T-helper 1 cell treated with Interleukin-12 subunit alpha and Interleukin-12 subunit beta and Interleukin-4 antibody, amounts not matched to agents 30 ng/mL and 1 ng/mL, for 36 hours (primary cell): ENCODE measurements around the gene ATAD3C. TPM values are rescaled to one million over a fixed set of nuclear protein-coding genes. Genes with fewer than 3 reads are reported as not detected.
"Not testable (repeated sequence)": the region's sequence is repeated elsewhere in the genome, so short reads cannot be mapped to it uniquely, and the experiment has no call there.

Experiments
- intact Hi-C: fragments of 100-400 bp; cut with micrococcal nuclease; formaldehyde crosslinking; loops from one replicate; pipeline ENCODE4 v1.15.1; 2024
- total RNA-seq: library from RNA; stranded (reverse); gene quantifications from 2 replicates; pipeline ENCODE4 v1.2.3, GENCODE V29; 2022

The ATAD3C gene, protein sequence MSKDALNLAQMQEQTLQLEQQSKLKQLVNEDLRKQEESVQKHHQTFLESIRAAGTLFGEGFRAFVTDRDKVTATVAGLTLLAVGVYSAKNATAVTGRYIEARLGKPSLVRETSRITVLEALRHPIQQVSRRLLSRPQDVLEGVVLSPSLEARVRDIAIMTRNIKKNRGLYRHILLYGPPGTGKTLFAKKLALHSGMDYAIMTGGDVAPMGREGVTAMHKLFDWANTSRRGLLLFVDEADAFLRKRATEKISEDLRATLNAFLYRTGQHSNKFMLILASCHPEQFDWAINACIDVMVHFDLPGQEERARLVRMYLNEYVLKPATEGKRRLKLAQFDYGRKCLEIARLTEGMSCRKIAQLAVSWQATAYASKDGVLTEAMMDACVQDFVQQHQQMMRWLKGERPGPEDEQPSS
- 0.56 and 1.5 TPM in 2 replicates for total RNA-seq

DNA sequence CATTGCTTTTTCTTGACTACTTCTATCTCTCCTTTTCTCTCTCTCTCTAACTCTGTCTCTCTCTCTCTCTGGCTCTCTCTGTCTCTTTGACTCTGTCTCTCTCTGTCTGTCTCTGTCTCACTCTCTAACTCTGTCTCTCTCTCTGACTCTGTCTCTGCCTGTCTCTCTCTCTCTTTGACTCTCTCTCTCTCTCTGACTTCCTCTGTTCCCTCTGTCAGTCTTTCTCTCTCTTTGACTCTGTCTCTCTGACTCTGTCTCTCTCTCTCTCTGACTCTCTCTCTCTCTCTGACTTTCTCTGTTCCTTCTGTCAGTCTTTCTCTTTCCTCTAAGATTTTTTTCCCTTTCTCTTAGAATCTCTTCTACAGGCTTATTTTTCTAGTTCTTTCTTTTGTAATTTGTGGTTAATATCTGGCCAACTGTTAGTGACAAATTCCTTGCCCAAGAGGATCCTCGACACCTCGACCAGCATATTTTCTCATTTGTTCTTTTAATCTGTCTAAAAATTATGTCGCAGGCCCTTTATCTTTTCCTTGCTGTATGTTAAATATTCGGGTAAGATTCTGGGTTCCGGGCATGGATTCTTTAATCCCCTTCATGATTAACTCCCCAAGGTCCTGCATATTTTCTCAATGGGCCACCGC lies at the start of gene ATAD3C:
Gene ATAD3C, plus strand, starts transcription at position 591 of the 641 bp plus-strand sequence. CDS start 995 bp downstream, outside the sequence.
- intact Hi-C loops, result no loop called here

DNA sequence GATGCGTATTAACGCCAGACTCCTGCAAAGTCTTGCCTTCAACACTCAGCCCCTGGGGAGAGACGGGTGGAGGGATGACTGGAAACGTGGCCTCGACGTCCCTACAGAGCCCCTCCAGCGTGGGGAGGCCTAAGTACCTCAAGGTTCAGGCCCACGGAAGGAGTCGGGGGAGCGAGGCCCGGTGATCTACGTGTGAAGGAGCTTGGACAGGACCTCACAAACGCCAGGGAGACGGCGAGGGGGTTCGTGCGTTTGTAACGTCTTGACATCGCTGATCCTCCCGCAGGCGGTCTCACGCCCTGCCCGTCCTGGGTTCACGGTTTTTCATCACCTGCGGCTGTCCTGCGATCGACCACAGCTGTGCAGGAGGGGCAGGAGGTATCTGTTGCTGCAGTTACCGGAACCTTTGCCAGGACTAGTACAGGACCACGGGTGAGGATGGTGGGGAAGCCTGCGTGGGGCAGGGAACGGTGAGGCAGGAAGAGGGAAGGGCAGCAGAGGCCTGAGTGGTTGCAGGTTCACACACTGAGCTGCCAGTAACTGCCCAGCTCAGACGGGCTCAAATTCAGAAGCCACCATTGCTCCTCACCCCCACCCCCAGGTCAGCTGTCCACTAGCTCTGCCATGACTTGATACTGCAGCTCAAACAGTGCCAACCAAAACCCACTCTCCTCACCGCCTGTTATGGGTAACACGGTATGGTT lies 49.5 kb upstream of the ATAD3C start:
- intact Hi-C loops, result loop anchor here (1.0 to 10.0 kb wide), 11 partner anchors 7 to 325 kb away; partner anchors contain the start of genes ATAD3A, ATAD3B, AURKAIP1 and C1orf159

DNA sequence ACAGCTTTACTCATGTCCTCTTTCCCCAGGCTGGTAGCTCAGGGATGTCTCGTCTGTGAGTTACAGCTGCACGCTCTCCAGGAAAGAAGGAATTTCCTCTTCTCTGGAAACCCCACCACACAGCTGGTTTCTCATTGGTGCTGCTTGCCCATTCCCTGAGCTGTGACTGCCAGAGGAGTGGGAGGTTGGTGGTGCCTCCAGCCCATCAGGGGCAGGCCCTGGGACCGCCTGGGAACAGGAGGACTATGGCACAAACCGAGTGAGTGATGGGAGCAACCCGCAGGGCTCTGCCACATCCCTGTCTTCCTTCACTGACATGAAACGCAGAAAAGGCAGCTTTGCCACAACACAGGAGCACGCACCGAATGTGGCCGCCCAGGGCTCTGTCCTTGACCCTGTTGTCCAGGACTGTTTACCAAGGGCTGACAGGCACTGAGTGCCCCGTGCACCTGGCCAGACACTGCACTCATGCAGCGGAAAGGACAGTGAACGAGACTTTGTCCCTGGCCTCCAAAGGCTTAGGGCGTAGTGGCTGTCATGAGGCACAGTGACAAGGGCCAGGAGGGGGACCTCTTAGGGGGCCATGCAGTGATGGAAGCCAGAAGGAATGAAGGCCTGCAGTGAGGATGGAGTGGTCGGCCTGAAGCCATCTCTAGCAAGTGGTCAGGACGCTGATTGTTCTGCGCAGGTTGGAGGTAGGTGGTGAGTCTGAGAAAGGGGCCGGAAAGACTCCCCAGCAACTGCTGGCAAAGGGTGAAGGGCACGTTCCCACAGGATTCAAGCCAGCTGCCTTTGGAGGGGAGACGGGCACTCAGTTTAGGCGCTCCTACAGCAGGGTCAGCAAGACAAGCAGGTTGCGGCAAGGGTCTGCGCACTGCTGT lies 48.7 kb upstream of the ATAD3C start:
- intact Hi-C loops, result loop anchor here (10.0 kb wide), 1 partner anchor 324 kb away; the partner anchor contains the start of gene CDK11A

DNA sequence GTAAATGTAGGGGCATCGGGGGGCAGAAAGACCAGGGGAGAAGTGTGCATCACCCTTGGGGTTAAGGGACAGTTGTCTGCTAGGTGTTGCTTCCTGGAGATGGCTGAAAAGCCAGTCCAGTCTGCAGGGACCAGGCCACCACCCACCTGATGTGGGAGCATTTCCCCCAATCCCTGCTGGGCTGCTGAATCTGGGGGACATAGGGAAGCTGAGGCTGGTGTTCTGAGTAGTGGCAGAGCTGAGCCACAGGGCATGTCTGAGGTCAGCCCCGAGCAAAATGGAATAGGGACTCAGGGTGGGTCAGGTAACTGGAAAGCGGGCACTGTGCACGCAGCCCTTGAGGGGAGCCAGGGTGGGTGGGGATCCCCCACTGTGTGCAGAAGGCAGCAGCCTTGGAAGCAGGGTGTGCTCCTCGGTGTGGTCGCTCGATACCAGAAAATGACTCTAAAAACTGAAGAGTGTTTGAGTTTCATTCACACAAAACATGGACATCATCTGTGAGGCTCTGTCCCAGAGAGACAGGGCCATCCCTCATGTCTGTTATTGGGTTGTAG lies 48.0 kb upstream of the ATAD3C start:
- intact Hi-C loops, result loop anchor here (10.0 kb wide), 1 partner anchor 323 kb away; the partner anchor contains the start of gene CDK11A

DNA sequence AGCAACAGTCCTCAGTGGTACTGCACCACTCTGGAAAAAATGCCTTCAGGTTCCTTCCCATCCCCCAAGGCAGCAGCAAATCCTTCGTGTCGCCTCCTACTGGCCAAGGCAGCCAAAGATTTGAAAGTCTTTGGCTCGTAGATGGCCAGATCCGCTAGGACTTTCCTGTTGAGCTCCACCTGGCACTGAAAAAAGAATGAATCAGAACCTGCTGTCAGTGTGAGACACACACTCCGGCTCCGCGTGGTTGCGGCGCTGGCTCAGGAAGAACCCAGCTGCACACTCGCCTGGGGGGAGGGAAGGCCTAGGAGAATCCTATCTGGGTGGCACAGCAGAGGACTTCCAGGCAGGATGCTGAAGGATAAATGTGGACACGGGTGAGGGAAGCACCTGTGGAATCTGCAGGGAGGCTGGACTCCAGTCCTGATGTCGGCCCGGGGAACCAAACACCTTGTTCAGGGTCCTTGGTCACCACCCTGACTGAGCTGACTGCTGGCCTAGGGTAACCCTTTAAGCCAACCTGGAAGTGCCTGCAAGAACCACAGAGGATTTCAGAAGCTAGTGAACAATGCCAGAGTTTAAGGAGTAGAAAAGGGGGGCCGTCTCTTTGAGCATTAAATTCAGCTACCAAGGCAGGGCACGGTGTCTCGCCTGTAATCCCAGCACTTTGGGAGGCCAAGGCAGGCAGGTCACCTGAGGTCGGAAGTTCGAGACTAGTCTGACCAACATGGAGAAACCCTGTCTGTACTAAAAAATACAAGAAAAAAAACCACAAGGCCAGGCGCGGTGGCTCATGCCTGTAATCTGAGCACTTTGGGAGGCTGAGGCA lies 47.2 kb upstream of the ATAD3C start:
- intact Hi-C loops, result loop anchor here (10.0 kb wide), 1 partner anchor 323 kb away; the partner anchor contains the start of gene CDK11A

DNA sequence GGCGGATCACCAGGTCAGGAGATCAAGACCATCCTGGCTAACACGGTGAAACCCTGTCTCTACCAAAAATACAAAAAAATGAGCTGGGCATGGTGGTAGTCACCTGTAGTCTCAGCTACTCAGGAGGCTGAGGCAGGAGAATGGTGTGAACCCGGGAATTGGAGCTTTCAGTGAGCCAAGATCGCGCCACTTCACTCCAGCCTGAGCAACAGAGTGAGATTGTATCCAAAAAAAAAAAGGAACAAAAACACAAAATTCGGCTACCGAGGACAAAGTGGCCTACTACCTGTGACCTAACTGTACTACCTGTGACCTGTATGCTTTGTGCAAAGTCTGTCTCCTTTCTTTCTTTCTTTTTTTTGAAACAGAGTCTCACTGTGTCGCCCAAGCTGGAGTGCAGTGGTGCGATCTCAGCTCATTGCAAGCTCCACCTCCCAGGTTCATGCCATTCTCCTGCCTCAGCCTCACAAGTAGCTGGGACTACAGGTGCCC lies 46.5 kb upstream of the ATAD3C start:
- intact Hi-C loops, result loop anchor here (10.0 kb wide), 1 partner anchor 322 kb away; the partner anchor contains the start of gene CDK11A

DNA sequence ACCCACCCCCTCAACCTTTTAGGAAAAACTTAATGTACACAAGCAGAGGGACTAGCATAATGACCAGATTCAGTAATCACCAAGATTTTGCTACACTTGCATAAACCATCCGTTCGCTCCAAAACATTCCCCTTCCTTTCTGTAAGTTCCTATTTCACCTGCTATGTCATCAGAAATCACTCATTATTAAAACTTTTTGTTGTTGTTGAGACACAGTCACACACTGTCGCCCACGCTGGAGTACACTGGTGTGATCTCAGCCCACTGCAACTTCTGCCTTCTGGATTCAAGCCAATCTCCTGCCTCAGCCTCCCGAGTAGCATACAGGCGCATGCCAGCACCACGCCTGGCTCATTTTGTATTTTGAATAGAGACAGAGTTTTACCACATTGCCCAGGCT lies 45.8 kb upstream of the ATAD3C start:
- intact Hi-C loops, result loop anchor here (10.0 kb wide), 1 partner anchor 321 kb away; the partner anchor contains the start of gene CDK11A

DNA sequence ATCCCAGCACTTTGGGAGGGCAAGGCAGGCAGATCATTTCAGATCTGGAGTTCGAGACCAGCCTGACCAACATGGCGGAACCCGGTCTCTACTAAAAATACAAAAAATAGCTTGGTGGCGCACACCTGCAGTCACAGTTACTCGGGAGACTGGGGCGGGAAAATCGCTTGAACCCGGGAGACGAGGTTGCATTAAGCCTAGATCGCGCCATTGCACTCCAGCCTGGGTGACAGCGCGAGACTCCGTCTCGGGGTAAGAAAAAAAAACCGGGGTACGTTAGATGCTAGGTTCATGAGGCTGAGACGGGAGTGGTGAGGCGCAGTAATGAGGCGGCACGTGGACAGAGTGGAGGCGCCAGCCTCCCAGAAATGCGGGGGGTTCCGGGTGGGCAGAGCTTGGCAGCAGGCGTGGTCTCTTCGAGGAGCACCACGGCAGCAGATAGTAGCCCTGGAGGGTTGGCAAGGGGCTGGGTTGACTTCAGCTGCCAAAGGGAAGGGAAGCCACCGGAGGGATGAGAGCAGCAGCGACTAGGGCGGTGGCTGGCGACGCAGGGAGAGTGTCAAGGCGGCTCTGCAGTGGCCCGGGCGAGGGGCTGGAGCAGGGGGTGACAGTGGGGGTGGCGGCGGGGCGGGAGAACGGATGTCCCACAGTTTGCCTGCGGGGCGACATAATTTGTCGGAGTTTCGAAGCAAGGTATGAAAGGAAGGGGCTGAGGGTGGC lies 43.2 kb upstream of the ATAD3C start:
- intact Hi-C loops, result loop anchor here (10.0 kb wide), 1 partner anchor 319 kb away; the partner anchor contains the start of gene CDK11A

DNA sequence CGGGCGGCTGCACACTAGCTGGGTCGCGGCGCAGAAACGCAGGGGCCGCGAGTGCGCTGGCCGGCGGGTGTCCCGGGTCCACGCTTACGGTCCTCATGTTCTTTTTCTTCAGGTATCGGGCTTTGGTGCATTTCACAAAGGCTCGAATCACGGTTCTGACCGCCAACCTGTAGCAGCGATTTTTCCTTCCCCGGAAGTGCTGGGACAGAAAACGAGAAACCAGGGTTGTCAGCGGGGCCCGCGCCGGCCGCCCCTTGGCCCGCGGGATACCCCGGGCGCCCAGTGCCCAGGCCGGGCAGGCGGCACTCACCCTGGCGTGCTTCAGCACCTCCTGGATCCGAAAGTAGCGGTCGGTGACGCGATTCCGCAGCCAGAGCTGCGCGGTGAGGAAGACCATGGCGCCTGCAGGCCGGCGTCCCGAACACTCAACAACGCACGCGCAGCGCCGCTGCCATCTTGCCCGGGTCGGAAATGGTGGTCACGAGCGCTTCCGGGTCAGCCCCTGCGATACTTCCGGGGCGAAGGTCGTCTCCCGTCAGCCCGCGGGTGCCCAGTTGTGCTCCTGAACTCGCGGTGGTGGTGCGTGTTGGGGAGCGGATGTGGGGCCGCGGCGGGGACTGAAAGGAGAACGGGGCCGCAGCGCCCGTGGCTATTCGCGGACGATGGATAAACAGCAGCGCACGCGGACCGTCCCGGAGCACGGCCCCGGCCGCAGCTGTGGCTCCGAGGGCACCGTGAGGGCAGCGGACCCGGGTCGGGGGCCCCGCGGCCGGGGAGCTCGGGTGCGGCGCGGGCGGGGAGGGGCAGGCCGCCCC lies 42.5 kb upstream of the ATAD3C start, which contains the start of gene MRPL20:
Gene MRPL20, minus strand, starts transcription at position 473 of the 815 bp plus-strand sequence. Its CDS starts 76 bp downstream, at position 397.
- intact Hi-C loops, result loop anchor here (1.0 to 10.0 kb wide), 6 partner anchors 8 to 318 kb away; partner anchors contain the start of genes ATAD3B, AURKAIP1, CCNL2 and CDK11A

DNA sequence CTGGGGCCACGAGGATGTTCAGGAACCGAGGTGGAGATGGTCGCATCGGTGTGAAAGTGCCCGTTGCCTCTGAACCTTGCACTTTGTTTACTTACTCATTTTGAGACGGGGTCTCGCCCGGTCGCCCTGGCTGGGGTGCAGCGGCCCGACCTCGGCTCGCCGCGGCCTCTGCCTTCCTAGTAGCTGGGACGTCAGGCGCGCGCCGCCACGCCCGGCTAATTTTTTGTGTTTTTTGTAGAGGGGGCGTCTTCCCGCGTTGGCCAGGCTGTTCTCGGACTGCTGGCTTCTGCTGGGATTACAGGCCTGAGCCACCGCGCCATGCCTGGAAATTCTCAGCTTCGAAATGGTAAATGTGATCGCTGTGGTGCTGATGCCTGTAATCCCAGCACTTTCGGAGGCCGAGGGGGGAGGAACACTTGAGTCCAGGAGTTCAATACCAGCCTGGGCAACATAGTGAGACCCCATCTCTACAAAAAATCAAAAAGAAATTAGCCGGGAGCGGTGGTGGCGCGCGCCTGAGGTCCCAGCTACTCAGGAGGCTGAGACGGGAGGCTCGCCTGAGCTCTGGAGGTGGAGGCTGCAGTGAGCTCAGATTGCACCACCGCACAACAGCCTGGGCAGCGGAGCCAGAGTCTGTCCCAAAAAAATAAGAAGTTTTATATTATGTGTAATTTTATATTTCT lies 41.7 kb upstream of the ATAD3C start:
- intact Hi-C loops, result loop anchor here (1.0 to 10.0 kb wide), 6 partner anchors 8 to 317 kb away; partner anchors contain the start of genes ATAD3B, AURKAIP1, CCNL2 and CDK11A

DNA sequence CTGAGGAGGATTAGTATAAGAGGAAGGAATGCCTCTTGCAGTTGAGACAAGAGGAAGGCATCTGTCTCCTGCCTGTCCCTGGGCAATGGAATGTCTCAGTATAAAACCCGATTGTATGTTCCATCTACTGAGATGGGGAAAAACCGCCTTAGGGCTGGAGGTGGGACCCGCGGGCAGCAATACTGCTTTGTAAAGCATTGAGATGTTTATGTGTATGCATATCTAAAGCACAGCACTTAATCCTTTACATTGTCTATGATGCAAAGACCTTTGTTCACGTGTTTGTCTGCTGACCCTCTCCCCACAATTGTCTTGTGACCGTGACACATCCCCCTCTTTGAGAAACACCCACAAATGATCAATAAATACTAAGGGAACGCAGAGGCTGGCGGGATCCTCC lies 39.3 kb upstream of the ATAD3C start:
- intact Hi-C loops, result not testable (repeated sequence)

DNA sequence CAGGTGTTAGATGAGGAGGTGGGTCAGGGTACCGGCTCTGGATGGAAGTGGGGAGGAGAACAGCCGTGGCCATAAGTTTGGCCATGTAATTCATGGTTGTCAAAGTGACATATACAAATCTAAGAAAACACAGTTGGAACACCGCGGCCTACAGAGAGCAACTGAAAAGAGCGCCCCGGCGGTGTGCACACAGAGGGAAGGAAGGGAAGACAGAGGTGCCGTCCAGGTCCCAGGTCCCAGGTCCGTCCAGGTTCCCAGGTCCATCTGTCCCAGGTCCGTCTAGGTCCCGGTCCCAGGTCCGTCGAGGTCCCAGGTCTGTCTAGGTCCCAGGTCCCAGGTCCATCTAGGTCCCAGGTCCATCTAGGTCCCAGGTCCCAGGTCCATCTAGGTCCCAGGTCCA lies 37.9 kb upstream of the ATAD3C start:
- intact Hi-C loops, result no loop called here

DNA sequence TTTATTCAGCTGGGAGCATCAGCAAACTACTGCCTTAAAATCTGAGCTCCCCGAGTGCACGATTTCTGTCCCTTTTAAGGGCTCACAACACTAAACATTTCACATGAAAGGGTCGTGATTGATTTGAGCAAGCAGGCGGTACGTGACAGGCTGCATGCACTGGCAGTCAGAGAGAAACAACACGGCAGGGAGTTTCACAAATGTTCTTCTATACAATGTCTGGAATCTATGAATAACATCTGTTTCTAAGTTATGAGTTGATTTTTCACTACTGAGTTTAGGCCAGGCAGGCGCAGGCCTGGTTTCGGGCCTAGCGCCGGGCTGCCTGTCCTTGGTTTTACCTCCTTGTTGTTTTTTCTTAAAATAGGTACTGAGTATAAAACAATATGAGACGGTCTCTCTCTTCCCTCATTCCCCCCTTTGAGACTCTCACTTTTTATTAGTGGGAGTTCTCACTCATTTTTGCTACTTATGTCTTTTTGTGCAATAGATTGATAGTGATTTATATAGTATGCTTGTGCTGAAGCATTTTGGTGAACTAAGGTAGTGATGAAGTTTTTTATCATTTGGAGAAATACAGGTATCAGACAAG lies 37.1 kb upstream of the ATAD3C start:
- intact Hi-C loops, result not testable (repeated sequence)

DNA sequence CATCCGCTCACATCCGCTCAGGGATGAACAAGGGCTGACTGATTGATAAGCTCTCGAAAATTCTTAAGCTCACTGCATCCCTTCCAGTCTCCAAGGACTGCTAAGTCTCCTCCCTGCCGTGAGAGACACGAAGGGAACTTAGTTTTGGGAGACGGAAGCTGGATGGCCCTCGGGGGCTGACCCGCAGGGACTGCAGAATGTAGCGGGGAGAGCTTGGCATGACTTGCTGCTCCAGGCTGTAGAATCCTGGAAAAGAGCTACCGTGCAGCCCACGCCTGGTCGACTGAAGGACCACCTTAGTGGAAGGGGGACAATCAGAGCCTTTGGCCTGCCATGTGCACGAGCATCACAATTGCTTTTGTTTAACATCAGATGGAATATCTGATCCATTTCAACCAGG lies 33.7 kb upstream of the ATAD3C start:
- intact Hi-C loops, result no loop called here

DNA sequence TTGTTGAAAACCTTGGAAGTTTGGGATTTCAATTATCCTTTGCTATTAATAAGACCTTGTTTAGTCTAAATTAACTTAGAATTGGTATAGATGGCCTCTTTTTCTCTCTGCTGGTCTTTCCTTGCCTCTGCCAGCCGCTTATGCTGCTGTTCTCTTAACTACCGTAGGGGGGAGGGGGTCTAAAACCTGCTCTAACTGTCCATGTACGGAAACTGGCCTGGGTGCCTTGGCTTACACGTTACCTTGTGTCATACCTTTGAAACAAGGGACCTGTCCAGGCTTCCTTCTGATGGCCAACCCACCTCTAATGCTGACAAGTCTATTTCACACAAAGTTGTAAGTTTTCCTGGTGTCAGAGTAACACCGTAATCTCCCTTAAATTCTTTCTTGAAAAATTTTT lies 32.1 kb upstream of the ATAD3C start:
- intact Hi-C loops, result not testable (repeated sequence)

DNA sequence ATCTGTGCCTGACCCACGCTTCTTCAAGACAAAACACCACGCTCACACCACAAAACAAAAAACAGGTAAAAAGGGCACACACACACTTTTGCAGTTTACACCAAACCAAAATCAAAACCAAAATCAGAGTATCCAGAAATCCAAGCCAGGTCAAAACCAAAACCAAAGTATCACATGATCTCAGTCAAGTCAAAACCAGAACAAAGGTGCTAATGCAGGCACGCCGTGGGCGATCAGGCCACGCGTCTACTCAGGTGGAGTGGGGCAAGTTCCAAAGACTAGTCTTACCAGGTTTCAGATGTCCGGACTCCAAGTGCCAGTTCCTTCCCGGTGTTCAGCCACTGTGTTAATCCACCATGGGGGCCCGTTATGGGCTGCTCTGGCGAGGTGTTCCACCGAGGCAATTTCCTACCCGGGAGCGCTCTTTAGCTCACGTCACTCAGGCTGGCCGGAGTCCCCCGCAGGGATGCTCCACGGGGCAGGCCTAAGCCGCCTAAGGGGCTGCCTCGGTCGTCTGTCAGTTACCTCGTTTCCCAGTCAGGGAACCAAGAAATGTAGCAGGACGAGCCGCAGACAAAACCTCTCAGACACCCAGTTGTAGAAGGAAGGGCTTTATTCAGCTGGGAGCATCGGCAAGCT lies 31.5 kb upstream of the ATAD3C start:
- intact Hi-C loops, result not testable (repeated sequence)
